ENCODE data around the gene OSTN.

GRCh38 chr3:191294291-191294690, 95.2 kb downstream of the OSTN start:
- no peak for TF ChIP-seq CTCF (IDR thresholded peaks at IDR 0.05 in 8 of 11, conservative IDR thresholded peaks at IDR 0.05 in 3 of 11)
- no peak for TF ChIP-seq POLR2AphosphoS5 (IDR thresholded peaks at IDR 0.05)

Data from spleen (tissue), 7 donors.